Gastrocnemius medialis (tissue), 4 donors: ENCODE results near the gene MYLK2. TPM values are rescaled to one million over a fixed set of nuclear protein-coding genes. Genes with fewer than 3 reads are reported as not detected.

Experiments used
- ATAC-seq, 2 donors: fragments of 150-250 bp; one replicate each; pipeline ENCODE4 v1.9.1; 2016
- DNase-seq, 2 donors: peaks; one replicate each; pipeline ENCODE4 v3.0.0-alpha.2; 2019
- H3K27ac ChIP-seq, 4 donors: fragments of 200-600 bp; sonication (generic); 1 replicate in 1 of 4; 2 replicates in 3 of 4; pipeline ENCODE4 v1.5.1; 2016 to 2018; ENCODE audit warnings: mild to moderate bottlenecking in 2 of 4, moderate library complexity in 1 of 4
- H3K27me3 ChIP-seq, 3 donors: fragments of 200-600 bp; sonication (generic) in 2 of 3; 1 replicate in 1 of 3; 2 replicates in 2 of 3; pipeline versions ENCODE4 v1.5.1 to v1.6.0; 2016 to 2019; ENCODE audit warnings: mild to moderate bottlenecking in 1 of 3, moderate library complexity in 1 of 3
- H3K36me3 ChIP-seq, 2 donors: fragments of 200-600 bp; sonication (generic) in 1 of 2; one replicate each; pipeline ENCODE4 v1.5.1; 2017 to 2018
- H3K4me1 ChIP-seq, 2 donors: fragments of 200-600 bp; sonication (generic) in 1 of 2; one replicate each; pipeline ENCODE4 v1.5.1; 2016 to 2017; ENCODE audit warnings: mild to moderate bottlenecking in 2 of 2
- H3K4me3 ChIP-seq, 4 donors: fragments of 200-600 bp; sonication (generic) in 3 of 4; 1 replicate in 1 of 4; 2 replicates in 3 of 4; pipeline ENCODE4 v1.5.1; 2016 to 2019; ENCODE audit warnings: mild to moderate bottlenecking in 2 of 4
- H3K9me3 ChIP-seq, 3 donors: fragments of 200-600 bp; sonication (generic) in 2 of 3; 1 replicate in 1 of 3; 2 replicates in 2 of 3; pipeline ENCODE4 v1.5.1; 2016 to 2019
- CTCF ChIP-seq, 5 experiments: fragments of 450-650 bp in 3 of 5; fragments of 200-600 bp in 2 of 5; sonication (generic) in 2 of 5; IDR thresholded peaks in 4 of 5; conservative IDR thresholded peaks in 1 of 5; 1 replicate in 4 of 5; 2 replicates in 1 of 5; pipeline ENCODE4 v1.5.1; 2016 to 2019; ENCODE audit warnings: antibody characterized with exemption in 5 of 5, mild to moderate bottlenecking in 3 of 5, moderate library complexity in 3 of 5
- POLR2A ChIP-seq, 2 donors: fragments of 450-650 bp; IDR thresholded peaks; one replicate each; pipeline ENCODE4 v1.6.1; 2017; ENCODE audit warnings: antibody characterized with exemption in 2 of 2, mild to moderate bottlenecking in 2 of 2, moderate library complexity in 2 of 2
- in situ Hi-C, 4 donors: fragments of 200-750 bp; cut with MboI; loops; one replicate each; pipeline versions ENCODE4 v1.15.0 to v1.8.0; 2017; ENCODE audit warnings: low sequenced_read_pairs in 4 of 4
- intact Hi-C: fragments of 100-400 bp; cut with DNase I; formaldehyde crosslinking; loops from one replicate; pipeline ENCODE4 v1.15.1; 2023; ENCODE audit warnings: low total_unique reads
- total RNA-seq, 4 donors: library from RNA; depleted of rRNA; stranded (reverse); fragments of >200 nt; gene quantifications; one replicate each; pipeline versions ENCODE4 v1.1.0 to v1.2.3, GENCODE V29; 2016

MYLK2 gene
- total RNA-seq, 4 donors from 2014 or later, result 17.2 to 255 (median 88.4) TPM

GRCh38 chr20:31803552-31804291 is 15.4 kb upstream of the MYLK2 start:
- H3K36me3 ChIP-seq, result no peaks in the 10 kb centered on the region
- H3K9me3 ChIP-seq, result no peaks in the 10 kb centered on the region
- DNase-seq (no peak), ATAC-seq (no peak)
- in situ Hi-C loops (loop anchor here in 1 of 4 donors (25.0 kb wide), 1 partner anchor 141 kb away; no protein-coding TSS in a partner anchor), intact Hi-C loops (no loop called here)
- no peak for TF ChIP-seq POLR2A (IDR thresholded peaks at IDR 0.05)
- TF ChIP-seq CTCF (IDR thresholded peaks at IDR 0.05 in 4 of 5, conservative IDR thresholded peaks at IDR 0.05 in 1 of 5), result no peak
- no peaks in the 10 kb centered on the region for H3K27me3 ChIP-seq
- H3K4me3 ChIP-seq, result no peak overlapping the region
- H3K4me1 ChIP-seq, result peaks cover 30% of the 10 kb centered on the region in 2 donors
- no peak overlapping the region for H3K27ac ChIP-seq

GRCh38 chr20:31806564-31807355 is 12.4 kb upstream of the MYLK2 start:
- DNase-seq, result peak; percentile 76 to 90
- ATAC-seq, result peak; percentile 90 to 95
- no peak for TF ChIP-seq CTCF (IDR thresholded peaks at IDR 0.05 in 4 of 5, conservative IDR thresholded peaks at IDR 0.05 in 1 of 5)
- TF ChIP-seq POLR2A (IDR thresholded peaks at IDR 0.05), result no peak
- no peaks in the 10 kb centered on the region for H3K27me3 ChIP-seq
- H3K9me3 ChIP-seq, result no peaks in the 10 kb centered on the region
- intact Hi-C loops, result loop anchor here (5.0 kb wide), 1 partner anchor 551 kb away; the partner anchor contains the start of gene ASXL1
- H3K27ac ChIP-seq, result peak overlapping the region; percentile 89 to 95 (median 93)
- H3K4me3 ChIP-seq, result no peak overlapping the region
- in situ Hi-C loops, result loop anchor here in 1 of 4 donors (25.0 kb wide), 1 partner anchor 144 kb away; no protein-coding TSS in a partner anchor
- peaks cover 52 to 53% of the 10 kb centered on the region in 2 donors for H3K4me1 ChIP-seq
- H3K36me3 ChIP-seq, result no peaks in the 10 kb centered on the region

- Histone ChIP-seq H3K4me3 (no peak overlapping the region), H3K4me1 (peaks cover 67 to 70% of the 10 kb centered on the region in 2 donors), H3K27me3 (no peaks in the 10 kb centered on the region), H3K27ac (peak overlapping the region; percentile 89 to 95 (median 93)), H3K36me3 (no peaks in the 10 kb centered on the region), H3K9me3 (no peaks in the 10 kb centered on the region)
- TF ChIP-seq POLR2A (IDR thresholded peaks at IDR 0.05), result no peak
- TF ChIP-seq CTCF (IDR thresholded peaks at IDR 0.05 in 4 of 5, conservative IDR thresholded peaks at IDR 0.05 in 1 of 5), result no peak
- intact Hi-C loops, result loop anchor here (2.0 to 5.0 kb wide), 2 partner anchors 60 to 549 kb away; partner anchors contain the start of gene ASXL1
- DNase-seq (no peak), ATAC-seq (no peak)
- in situ Hi-C loops, result loop anchor here in 1 of 4 donors (25.0 kb wide), 1 partner anchor 146 kb away; no protein-coding TSS in a partner anchor
Measured at GRCh38 chr20:31808481-31808880, 10.7 kb upstream of the MYLK2 start.

- no peaks in the 10 kb centered on the region for H3K27me3 ChIP-seq
- peaks cover 79 to 82% of the 10 kb centered on the region in 2 donors for H3K4me1 ChIP-seq
- no peak for DNase-seq
- H3K4me3 ChIP-seq, result no peak overlapping the region
- no peaks in the 10 kb centered on the region for H3K9me3 ChIP-seq
- no peak for ATAC-seq
- in situ Hi-C loops (loop anchor here in 2 of 4 donors (10.0 to 25.0 kb wide), 2 partner anchors 65 to 147 kb away; no protein-coding TSS in a partner anchor), intact Hi-C loops (loop anchor here (2.0 to 5.0 kb wide), 2 partner anchors 61 to 548 kb away; partner anchors contain the start of gene ASXL1)
- peak overlapping the region; percentile 87 to 95 (median 93) for H3K27ac ChIP-seq
- TF ChIP-seq CTCF (IDR thresholded peaks at IDR 0.05 in 4 of 5, conservative IDR thresholded peaks at IDR 0.05 in 1 of 5), result no peak
- TF ChIP-seq POLR2A (IDR thresholded peaks at IDR 0.05), result no peak
- no peaks in the 10 kb centered on the region for H3K36me3 ChIP-seq
Measured at GRCh38 chr20:31809661-31810060, 9.5 kb upstream of the MYLK2 start.
